DMS 273 (cell line): ENCODE data around the gene TAS2R19.
"Not testable (repeated sequence)": the region's sequence is repeated elsewhere in the genome, so short reads cannot be mapped to it uniquely, and the experiment has no call there.

ENCODE experiments used
- DNase-seq: peaks from one replicate; lab custom pipeline; 2025; ENCODE audit not compliant: unreplicated experiment; lab: John Stamatoyannopoulos, UW

Gene TAS2R19, protein sequence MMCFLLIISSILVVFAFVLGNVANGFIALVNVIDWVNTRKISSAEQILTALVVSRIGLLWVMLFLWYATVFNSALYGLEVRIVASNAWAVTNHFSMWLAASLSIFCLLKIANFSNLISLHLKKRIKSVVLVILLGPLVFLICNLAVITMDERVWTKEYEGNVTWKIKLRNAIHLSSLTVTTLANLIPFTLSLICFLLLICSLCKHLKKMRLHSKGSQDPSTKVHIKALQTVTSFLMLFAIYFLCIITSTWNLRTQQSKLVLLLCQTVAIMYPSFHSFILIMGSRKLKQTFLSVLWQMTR

DNA sequence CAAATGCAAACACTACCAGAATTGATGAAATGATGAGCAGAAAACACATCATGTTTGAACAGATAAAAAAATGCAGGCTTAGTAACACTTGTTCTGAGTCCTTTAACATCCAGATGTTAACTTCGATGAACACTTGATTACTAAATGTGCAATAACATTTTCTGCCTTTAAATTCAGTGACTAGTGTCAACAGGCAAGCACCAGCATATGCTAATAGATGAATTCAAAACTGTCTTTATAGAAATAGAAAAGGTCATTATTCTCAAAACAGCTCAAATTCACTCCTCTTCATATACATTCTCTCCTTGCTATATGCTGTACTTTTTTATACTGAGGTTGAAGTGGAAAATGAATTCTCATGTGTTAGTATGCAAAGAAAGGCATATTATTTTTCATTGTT, at the start of gene TAS2R19:
TSS of gene TAS2R19 (minus strand) at position 101 of the 400 bp plus-strand sequence. CDS start at position 52, 49 bp downstream.
- no peak for DNase-seq

DNA sequence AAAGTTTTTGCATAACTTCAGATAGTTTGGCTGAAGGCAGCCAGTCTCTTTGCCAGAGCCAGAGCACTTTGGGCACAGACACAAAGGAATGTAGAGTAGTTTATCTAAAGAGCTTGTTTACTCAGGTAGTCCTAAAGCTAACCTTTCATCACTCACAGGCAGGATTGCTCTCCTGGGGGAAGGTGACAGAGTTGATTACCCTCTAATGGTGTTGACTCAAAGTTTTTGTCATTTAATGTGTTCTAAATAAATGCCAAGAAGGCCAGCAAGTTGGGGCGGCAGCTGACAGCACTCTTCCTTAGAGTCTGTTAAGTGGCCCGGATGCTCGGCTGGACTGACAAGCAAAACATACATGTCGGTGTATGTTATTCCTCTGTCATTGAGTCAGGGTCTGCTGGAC, 49.0 kb upstream of the TAS2R19 start:
- DNase-seq, result no peak

DNA sequence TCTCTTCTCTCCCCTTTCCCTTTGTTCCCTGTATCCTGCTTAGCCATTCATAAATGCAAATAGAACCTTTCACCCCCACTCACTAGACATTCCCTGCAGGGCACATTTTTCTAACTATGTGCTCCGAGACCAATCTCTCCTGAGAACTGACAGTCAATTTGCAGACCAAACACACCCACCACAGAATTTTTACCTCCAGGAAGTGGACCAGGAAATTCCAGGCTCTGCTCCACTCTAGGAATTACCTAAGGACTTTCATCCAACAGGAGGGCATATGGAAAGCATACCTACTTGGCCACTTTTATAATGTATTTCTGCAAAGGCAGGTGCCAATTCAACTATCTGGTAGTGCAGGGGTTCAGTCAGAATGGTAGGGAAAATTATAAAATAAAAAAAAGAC, 48.6 kb upstream of the TAS2R19 start:
- DNase-seq, result no peak

DNA sequence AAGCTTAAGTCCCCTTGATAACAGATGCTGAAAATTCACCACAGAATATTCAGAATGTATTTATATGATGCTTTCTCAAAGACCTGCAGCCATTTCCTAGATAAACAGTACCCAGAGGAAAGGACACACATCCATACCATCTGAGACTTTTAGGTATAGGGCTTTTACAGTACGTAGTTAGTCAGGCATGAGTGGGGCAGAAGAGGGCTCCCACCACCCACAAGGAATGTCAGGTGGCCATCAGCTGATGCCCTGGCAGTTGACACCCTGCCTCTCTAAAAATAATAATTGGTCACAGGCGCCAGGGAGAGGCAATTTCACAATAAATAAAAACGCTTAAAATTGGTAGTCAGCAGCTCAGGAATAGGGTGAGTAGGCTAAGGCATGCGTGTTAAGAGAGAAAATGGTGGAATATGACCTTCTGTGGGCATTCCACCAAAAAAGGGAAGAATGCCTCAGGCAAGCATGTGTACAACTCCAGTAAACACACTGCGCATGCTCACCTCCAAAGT, 47.5 kb upstream of the TAS2R19 start:
- DNase-seq, result no peak

- DNase-seq, result peak; percentile 22
These were observed 45.1 kb upstream of the TAS2R19 start for GRCh38 chr12:11067514-11067913.

- not testable (repeated sequence) for DNase-seq
These were observed 39.8 kb upstream of the TAS2R19 start, which contains the start of gene TAS2R46 for GRCh38 chr12:11062194-11062593. Gene TAS2R46, minus strand, starts transcription at chr12:11062294. Its CDS starts 0 bp downstream, at chr12:11062294.

DNA sequence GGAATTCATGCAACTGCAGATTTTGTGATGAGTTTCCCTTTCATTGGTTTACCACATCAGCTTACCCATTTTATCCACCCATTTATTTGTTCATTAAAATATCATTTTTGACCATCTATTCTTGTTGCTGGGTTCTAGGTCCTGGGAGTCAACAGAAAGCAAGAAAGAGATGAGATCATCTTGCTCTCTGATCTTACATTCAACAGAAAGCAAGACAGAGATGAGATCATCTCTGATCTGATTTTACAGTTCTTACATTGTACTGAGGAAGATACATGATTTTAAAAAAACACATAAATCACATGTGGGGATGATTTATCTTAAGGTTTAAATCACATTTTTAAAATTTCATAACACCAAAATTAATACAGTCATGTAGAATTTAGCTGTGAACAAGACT, 37.4 kb upstream of the TAS2R19 start:
- no peak for DNase-seq

- DNase-seq, result no peak
These were observed 36.6 kb upstream of the TAS2R19 start for GRCh38 chr12:11059041-11059440.

- no peak for DNase-seq
These were observed 32.9 kb upstream of the TAS2R19 start for GRCh38 chr12:11055306-11055705.

- DNase-seq, result not testable (repeated sequence)
These were observed 27.5 kb upstream of the TAS2R19 start for GRCh38 chr12:11049806-11050531.

GRCh38 chr12:11041366-11041765, 18.9 kb upstream of the TAS2R19 start:
- DNase-seq, result not testable (repeated sequence)

- no peak for DNase-seq
These were observed 17.7 kb upstream of the TAS2R19 start for GRCh38 chr12:11040162-11040561.

DNA sequence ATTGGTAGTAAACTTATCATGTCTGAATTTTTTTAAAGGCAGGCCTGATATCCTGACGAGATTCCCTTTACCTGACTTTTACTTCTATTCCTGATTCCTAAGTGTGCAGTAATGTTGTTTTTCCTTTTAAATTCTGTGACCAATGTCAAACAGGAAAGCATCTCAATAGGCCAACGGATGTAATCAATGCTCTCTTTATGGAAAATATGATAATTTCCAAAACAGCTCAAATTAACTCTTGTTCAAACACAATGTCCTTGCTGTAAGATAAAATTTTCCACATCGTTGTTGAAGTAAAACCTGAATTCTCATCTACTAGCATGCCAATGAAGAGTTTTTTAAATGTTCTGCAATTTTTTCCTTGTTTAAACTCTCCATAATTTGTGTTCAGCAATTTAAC, 16.8 kb upstream of the TAS2R19 start:
- no peak for DNase-seq

GRCh38 chr12:11033959-11034358, 11.5 kb upstream of the TAS2R19 start:
- DNase-seq, result not testable (repeated sequence)

GRCh38 chr12:11031307-11031706, 8.9 kb upstream of the TAS2R19 start, which contains the start of gene TAS2R31:
Gene TAS2R31, minus strand, starts transcription at chr12:11031407. Its CDS starts 72 bp downstream, at chr12:11031335.
- no peak for DNase-seq

GRCh38 chr12:11026118-11026517, 3.7 kb upstream of the TAS2R19 start:
- DNase-seq, result no peak

GRCh38 chr12:11023387-11023786, 967 bp upstream of the TAS2R19 start:
- DNase-seq, result no peak

DNA sequence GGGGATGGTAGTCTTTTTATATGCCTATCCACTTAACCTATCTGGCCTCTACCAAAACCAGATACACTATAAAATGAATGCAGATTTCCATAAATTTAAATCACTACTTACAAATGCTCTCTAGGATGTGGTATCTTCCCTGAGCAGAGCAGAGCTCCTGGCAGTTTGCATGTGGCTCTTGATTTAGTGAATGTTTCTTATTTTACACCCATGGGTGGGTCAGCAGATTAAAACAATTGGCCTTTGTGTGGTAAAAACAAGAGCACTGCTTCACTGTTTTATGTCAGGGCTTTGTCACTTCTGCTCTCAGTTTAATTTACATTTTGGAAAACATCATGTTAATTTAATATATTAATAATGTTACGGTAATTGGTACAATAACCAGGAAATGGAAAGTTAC, 5.5 kb downstream of the TAS2R19 start:
- no peak for DNase-seq

DNA sequence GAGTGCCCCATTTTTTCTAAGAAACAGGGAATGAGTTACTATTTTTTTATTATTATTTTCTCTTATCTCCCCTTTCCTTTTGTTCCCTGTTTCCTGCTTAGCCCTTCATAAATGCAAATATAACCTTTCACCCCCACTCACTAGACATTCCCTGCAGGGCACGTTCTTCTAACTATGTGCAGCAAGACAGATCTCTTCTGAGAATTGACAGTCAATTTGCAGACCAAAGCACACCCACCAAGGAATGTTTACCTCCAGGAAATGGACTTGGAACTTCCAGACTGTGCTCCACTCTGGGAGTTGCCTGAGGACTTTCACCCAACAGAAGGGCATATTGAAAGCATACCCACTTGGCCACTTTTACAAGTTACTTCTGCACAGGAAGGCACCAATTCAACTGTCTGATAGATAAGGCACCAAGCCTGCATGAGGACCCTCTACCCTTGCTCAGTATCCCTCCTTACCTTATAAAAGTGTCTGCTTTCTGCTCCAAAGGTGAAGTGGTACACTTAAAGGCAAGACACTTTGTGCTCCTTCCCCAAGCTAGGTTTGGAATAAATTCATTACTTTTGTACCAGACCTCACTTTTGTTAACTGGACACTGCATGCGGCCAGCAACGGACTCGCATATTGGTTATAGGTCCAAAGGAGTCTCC, 6.5 kb downstream of the TAS2R19 start:
- no peak for DNase-seq

DNA sequence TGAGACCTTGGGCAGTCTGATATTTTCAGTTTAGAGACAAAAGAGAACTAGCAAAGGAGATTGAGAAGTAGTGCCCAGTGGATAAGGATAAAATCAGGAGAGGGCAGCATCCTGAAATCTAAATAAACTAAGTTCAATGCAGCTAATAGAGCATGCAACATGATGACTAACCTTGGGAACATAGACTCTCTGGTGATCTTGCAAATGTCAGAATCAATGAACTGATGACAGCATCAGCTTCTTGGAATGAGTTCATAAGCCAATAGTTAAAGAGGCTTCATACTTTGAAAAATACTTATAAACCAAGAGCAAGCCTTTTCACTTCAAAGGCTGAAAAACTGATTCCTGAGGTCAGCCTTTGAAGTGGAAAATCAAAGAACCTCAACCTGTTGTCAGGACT, 8.2 kb downstream of the TAS2R19 start:
- no peak for DNase-seq

- no peak for DNase-seq
These were observed 14.8 kb downstream of the TAS2R19 start for GRCh38 chr12:11007608-11008007.

DNA sequence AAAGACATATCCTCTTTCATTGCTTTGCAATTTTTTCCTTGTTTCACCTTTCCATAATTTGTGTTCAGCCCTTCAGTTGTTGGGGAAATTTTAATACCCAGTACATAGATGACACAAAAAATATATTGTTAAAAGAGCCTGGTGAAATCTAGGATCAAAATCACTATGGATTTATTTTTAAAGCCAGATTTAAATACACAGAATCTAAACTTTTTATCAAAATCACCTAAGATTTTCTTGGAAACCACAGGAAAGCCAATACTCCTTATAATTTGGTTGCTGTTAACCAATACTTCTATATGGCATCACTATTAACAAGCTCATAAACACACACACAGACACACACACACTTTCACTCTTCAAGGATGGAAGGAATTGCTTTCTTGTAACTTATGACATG, 24.2 kb downstream of the TAS2R19 start, which contains the start of gene TAS2R20:
TSS of gene TAS2R20 (minus strand) at position 101 of the 400 bp plus-strand sequence. CDS start 429 bp downstream, outside the sequence.
- no peak for DNase-seq
